IPS-18c (cell line): Measurements from ENCODE around the gene SLC17A2.

ENCODE experiments used
- H3K4me3 ChIP-seq: 2 replicates; pipeline ENCODE4 v1.7.0; 2013; ENCODE audit warnings: low read depth, mild to moderate bottlenecking, low read length, moderate library complexity; ENCODE audit not compliant: insufficient read depth
- H3K9me3 ChIP-seq: one replicate; pipeline ENCODE4 v1.6.1; 2013; ENCODE audit warnings: mild to moderate bottlenecking, low read length, moderate library complexity; ENCODE audit not compliant: control insufficient read depth, insufficient read depth

Gene SLC17A2

DNA sequence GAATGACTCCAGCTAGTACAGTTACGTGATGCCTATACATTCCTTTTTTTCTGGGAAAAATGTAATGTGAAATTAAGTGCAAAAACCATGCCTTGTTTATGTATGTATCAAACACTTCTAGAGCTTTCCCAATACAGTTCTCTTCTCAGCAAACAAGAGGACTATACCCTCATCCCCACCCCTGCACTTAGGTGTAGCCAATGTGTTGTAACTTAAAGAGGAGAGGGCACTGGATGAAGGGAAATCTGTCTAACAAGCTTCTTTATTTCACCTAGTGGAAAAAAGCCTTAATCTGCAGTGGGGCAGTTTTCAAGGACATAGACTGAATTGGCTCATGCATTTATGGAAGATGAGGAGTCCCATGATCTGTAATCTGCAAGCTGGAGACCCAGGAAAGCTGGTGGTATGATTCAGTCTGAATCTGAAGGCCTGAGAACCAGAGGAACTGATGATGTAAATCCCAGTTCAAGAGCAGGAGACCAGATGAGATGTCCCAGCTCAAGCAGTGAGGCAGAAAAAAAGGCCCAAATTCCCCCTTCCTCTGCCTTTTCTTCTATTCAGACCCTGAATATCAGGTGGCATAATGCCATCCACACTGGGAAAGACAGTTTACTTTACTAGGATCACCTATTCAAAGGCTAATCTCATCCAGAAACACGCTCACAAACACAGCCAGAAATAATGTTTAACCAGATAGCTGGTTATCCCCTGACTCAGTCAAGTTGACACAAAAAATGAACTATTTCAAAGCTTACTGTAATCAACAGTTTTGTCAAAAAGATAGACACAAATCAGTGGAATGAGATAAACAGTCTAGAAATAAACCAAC is 30.7 kb downstream of the SLC17A2 start:
- Histone ChIP-seq H3K4me3 (no peak overlapping the region), H3K9me3 (no peaks in the 10 kb centered on the region)

GRCh38 chr6:25899123-25899522 is 31.4 kb downstream of the SLC17A2 start:
- no peak overlapping the region for H3K4me3 ChIP-seq
- no peaks in the 10 kb centered on the region for H3K9me3 ChIP-seq

DNA sequence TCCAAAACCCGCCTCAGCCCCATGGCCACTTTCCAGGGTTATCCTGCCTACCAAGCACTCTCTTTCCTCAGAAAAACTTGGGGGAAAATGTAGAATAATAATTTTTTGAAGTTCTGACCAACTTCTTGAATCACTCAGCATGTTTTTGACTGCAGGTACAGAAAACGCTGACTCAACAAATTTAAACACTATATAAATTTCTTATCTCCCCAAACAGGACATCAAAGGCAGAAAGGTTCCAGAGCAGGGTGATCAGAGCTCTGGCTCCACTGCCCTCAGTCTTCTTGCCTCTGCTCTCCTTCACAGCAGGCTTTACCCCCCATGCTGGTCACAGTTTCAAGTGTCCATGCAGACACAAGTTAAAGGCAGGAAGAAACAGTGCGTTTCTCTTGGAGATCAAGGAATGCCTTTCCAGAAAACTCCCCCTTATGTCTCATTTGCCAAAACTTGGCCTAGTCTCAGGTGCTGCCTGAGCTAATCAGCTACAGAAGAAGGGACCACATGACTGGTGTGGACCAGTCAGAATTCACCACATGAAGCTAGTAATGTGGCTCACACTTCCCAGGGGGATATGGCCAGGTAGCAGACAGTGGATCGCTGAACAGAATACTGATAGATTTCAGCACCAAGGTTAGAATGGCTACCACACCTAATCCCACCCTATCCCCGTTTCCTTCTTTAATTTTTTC is 32.1 kb downstream of the SLC17A2 start:
- Histone ChIP-seq H3K4me3 (no peak overlapping the region), H3K9me3 (no peaks in the 10 kb centered on the region)

DNA sequence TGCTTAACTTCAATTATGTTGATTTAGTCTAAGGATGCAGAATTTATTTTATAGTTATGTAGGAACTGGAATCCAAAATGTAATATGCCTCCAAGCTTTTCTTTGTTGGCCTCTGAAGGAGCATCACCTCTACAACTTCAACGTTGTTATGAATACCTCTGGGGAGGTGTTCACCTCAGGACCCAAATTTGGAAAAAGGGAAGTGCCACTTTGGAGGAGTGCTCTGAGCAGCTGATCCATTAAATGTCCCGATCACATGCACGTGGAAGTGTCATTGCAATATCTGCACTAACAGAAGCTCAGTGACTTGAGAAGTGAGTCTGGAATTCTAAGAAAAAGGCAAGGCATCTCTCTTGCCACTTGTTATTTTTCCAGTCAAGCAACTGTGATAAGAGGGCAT is 34.2 kb downstream of the SLC17A2 start:
- no peak overlapping the region for H3K4me3 ChIP-seq
- no peaks in the 10 kb centered on the region for H3K9me3 ChIP-seq

- Histone ChIP-seq H3K9me3 (no peaks in the 10 kb centered on the region), H3K4me3 (no peak overlapping the region)
Observed at GRCh38 chr6:25895771-25896170, 34.7 kb downstream of the SLC17A2 start.

GRCh38 chr6:25893778-25894177 is 36.7 kb downstream of the SLC17A2 start:
- H3K9me3 ChIP-seq: no peaks in the 10 kb centered on the region
- no peak overlapping the region for H3K4me3 ChIP-seq

DNA sequence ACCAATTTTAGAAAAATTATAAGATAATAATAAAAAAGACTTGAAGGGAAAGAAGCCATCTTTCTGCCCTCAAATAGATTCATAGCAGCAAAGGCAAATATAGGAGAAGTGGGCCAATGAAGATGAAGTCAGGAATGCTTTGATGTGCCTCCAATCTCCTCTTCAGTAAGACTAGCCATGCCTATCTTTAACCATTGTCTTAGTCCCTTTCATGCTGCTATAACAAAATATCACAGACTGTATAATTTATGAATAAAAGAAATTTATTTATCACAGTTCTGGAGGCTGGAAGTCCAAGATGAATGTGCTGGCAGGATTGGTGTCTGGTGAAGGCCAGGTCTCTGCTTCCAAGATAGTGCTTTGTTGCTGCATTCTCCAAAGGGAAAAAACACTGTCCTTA is 37.6 kb downstream of the SLC17A2 start:
- Histone ChIP-seq H3K9me3 (no peaks in the 10 kb centered on the region), H3K4me3 (no peak overlapping the region)

GRCh38 chr6:25889877-25890853 is 40.3 kb downstream of the SLC17A2 start:
- H3K9me3 ChIP-seq: no peaks in the 10 kb centered on the region
- no peak overlapping the region for H3K4me3 ChIP-seq

DNA sequence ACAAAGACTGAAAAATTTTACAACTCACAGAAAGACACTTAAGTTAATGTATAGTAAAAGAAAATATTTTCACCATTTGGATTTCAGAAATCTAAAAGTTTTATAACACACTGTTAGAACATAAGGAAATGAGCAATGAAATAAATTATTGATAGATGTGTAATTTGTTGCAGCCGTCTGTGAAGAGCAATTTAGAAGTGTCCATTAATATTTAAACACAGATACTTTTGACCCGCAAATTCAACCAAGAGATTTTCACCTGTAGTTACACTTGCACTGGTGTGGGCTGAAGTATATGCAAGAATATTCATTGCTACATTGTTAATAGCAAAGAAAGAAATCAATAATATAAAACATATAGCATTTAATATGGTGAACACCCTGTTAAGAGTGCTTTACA is 41.9 kb downstream of the SLC17A2 start:
- Histone ChIP-seq H3K4me3 (no peak overlapping the region), H3K9me3 (no peaks in the 10 kb centered on the region)

DNA sequence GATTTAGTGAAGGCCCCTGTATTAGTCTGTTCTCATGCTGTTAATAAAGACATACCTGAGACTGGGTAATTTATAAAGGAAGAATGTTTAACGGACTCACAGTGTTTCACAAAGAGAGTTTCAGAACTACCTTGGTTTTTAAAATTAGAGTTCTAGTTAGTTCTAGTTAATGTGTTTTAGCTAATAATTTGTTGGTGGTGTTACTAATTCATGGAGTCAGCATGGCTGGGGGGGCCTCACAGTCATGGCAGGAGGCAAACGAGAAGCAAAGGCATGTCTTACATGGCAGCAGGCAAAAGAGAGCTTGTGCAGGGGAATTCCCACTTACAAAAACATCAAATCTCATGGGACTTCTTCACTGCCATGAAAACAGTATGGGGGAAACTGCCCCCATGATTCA is 44.4 kb downstream of the SLC17A2 start:
- Histone ChIP-seq H3K9me3 (no peaks in the 10 kb centered on the region), H3K4me3 (no peak overlapping the region)

DNA sequence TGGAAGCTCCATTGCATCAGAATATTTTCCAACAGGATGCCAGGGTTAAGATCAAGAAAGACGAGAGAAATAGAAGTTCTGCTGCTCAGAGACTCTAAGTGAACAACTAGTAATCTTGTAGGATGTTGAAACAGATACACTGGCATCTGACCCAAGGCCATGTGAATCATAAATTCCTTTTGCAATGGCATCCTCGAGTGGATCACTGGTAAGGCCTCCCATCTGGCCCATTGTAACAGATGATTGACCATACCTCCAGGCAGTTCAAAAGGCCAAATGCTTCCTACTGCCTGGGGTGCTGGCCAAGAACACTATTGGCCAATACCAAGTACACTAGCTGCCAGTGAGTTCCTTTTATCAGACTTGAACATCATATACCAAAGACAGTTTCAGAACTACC is 46.5 kb downstream of the SLC17A2 start:
- Histone ChIP-seq H3K4me3 (no peak overlapping the region), H3K9me3 (no peaks in the 10 kb centered on the region)

DNA sequence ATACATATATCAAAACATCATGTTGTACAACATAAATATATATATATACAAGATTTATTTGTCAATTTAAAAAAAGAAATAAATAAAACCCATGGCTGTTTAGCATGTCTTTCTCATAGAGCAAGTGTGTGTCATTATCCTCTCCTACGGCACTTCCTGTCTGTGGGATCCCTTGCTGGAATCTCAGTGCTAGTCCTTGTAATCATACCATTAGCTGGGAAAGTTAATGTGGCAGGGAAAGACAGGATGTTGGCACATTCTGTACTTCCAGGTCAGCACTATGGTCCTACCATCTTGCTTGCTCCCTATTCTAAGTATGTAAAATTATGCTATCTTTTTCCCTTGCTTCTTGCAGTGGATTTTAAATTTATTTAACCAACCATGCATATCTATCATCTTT is 47.0 kb downstream of the SLC17A2 start:
- Histone ChIP-seq H3K4me3 (no peak overlapping the region), H3K9me3 (no peaks in the 10 kb centered on the region)

DNA sequence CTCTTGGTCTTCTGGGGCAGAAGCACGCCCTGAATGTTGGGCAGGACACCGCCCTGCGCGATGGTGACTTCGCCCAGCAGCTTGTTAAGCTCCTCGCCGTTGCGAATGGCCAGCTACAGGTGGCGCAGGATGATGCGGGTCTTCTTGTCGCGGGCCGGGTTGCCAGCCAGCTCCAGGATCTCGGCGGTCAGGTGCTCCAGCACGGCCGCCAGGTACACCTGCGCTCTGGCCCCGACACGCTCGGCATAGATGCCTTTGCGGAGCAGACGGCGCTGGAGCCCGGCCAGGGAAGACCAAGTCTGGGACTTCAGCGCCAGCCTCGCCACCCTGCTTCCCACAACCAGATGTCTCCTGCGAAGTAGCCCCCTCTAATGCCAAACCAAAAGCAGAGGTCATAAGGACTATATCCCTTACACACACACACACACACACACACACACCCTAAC is 48.4 kb downstream of the SLC17A2 start:
- Histone ChIP-seq H3K9me3 (no peaks in the 10 kb centered on the region), H3K4me3 (no peak overlapping the region)

GRCh38 chr6:25880601-25881000 is 49.9 kb downstream of the SLC17A2 start:
- Histone ChIP-seq H3K9me3 (no peaks in the 10 kb centered on the region), H3K4me3 (no peak overlapping the region)

DNA sequence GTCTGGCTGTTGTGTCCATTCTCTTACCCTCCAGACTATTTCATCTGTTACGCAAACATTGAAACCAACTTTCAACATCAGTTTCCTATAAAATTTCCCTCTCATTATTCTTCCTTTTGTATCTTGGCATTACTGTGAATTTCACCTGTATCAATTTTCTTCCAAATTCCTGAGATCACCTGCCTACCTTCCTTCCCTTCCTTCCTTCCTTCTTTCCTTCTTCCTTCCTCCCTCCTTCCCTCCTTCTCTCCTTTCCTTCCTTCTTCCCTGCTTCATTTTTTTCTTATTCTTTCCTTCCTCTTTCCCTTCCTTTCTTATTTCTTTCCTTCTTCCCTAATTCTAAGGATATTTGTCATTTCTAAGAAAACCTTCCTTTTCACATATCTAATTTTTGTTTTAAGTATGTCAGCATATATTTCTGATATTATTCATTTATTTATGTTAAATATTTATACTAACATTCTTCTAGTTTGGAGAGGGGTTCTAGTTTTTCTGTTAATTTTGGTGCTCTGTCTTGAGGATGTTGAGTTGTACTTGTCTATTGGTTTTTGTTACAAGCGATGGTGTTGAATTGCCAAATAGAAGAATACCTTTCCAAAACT is 51.7 kb downstream of the SLC17A2 start:
- no peaks in the 10 kb centered on the region for H3K9me3 ChIP-seq
- no peak overlapping the region for H3K4me3 ChIP-seq

DNA sequence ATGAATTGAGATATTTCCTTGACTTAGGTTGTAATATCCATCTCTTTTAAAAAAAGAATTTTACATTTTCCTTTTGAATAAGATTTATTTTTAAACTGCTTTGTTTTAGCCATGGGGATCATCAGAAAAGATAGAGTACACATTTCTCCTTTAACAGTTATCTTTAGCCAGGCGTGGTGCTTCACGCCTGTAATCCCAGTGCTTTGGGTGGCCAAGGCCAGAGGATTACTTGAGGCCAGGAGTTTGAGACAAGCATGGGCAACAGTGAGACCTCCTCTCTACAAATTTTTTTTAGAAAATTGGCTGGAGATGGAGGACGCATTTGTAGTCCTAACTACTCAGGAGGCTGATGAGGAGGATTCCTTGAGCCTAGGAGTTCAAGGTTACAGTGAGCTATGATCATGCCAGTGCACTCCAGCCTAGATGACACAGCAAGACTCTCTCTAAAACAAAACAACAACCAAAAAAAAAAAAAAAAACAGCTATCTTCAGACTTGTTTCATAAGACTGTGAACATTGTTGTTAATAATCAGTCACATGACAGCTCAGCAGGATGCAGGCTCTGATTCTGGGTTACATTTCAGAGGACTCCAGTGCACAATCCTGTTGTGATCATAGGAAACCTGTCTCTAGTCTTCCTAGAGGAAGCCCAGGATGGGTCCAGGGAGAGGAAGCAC is 54.4 kb downstream of the SLC17A2 start:
- Histone ChIP-seq H3K4me3 (no peak overlapping the region), H3K9me3 (no peaks in the 10 kb centered on the region)

GRCh38 chr6:25875563-25875905 is 55.0 kb downstream of the SLC17A2 start:
- H3K4me3 ChIP-seq: no peak overlapping the region

More at GRCh38 chr6:25875563-25875905, 55.0 kb downstream of the SLC17A2 start:
- no peaks in the 10 kb centered on the region for H3K9me3 ChIP-seq
